MM.1S (cell line): Measurements from ENCODE around the gene ARFGAP1.

Source experiments
- EZH2 ChIP-seq: fragments of 300-600 bp; sonication (generic); optimal IDR thresholded peaks from 2 replicates; pipeline ENCODE3; 2017; ENCODE audit warnings: low read depth, mild to moderate bottlenecking, antibody characterized with exemption, low read length, mixed read lengths
- TF ChIP-seq, protein P1 (sequence below): fragments of 300-600 bp; sonication (generic); IDR thresholded peaks from 2 replicates; pipeline ENCODE4 v1.5.1; 2016; ENCODE audit warnings: antibody characterized with exemption, low read length, mixed read lengths

DNA sequence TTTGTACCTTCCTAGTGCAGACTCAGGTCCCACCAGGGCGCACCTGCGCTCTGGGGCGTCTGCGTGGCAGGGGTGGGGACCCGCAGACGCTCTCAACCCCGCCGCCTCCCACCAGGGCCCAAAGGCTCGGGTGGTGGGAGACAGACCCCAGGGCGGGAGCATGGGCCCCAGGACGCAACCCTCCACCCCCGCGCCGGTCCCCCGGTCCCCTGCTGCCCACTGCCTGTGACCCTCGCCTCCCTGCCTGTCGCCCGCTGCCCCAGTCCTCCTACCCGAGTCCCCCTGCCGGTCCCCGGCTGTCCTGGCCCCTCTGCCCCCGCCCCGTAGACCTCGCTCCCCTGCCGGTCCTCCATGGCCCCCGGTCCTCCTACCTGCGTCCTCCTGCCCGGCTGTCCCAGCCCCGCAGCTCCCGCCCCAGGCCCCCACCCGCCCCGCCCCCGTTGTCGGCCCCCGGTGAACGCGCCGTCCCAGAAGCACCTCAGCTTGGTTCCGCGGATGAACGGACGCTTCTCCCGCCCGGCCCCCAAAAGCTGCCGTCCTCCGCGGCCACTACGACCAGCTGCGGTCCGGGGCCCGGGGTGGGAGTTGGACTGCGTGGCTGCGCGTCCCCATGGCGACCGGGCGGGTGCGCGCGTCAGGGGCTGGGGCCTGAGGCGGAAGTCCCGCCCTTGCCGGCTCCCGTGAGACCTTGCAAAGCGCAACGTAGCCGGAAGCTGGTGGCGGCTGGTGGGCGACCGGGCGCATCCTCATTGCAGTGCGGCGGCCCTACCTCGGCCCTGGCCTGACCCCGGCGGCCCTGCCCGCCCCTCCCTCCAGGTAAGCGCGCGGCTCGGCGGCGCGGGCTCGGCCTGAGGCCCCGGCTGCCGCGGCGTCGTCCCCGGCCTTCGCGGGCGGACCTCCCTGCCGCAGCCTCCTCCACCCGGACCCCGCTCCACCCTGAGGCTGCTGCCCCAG, at the start of gene ARFGAP1:
- TF ChIP-seq EZH2: no peak
- TF ChIP-seq, protein P1, sequence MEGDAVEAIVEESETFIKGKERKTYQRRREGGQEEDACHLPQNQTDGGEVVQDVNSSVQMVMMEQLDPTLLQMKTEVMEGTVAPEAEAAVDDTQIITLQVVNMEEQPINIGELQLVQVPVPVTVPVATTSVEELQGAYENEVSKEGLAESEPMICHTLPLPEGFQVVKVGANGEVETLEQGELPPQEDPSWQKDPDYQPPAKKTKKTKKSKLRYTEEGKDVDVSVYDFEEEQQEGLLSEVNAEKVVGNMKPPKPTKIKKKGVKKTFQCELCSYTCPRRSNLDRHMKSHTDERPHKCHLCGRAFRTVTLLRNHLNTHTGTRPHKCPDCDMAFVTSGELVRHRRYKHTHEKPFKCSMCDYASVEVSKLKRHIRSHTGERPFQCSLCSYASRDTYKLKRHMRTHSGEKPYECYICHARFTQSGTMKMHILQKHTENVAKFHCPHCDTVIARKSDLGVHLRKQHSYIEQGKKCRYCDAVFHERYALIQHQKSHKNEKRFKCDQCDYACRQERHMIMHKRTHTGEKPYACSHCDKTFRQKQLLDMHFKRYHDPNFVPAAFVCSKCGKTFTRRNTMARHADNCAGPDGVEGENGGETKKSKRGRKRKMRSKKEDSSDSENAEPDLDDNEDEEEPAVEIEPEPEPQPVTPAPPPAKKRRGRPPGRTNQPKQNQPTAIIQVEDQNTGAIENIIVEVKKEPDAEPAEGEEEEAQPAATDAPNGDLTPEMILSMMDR: no peak
